Peyer's patch (tissue), 4 donors: ENCODE measurements around the gene PRR14L. TPM values are rescaled to one million over a fixed set of nuclear protein-coding genes. Genes with fewer than 3 reads are reported as not detected.
"Not testable (repeated sequence)": the region's sequence is repeated elsewhere in the genome, so short reads cannot be mapped to it uniquely, and the experiment has no call there.

Experiments
- DNase-seq, 3 donors: peaks; one replicate each; pipeline ENCODE4 v3.0.0-alpha.2; 2017 to 2019
- H3K27ac ChIP-seq, 4 donors: fragments of 200-600 bp; sonication (generic); one replicate each; pipeline ENCODE4 v1.5.1; 2016 to 2019
- H3K27me3 ChIP-seq, 2 donors: fragments of 200-600 bp; sonication (generic); one replicate each; pipeline ENCODE4 v1.5.1; 2019
- H3K36me3 ChIP-seq, 3 donors: fragments of 200-600 bp; sonication (generic); one replicate each; pipeline ENCODE4 v1.5.1; 2016 to 2019
- H3K4me1 ChIP-seq, 4 donors: fragments of 200-600 bp; sonication (generic); one replicate each; pipeline ENCODE4 v1.5.1; 2016 to 2019
- H3K4me3 ChIP-seq, 4 donors: fragments of 200-600 bp; sonication (generic); 1 replicate in 3 of 4; 2 replicates in 1 of 4; pipeline ENCODE4 v1.5.1; 2016 to 2019; ENCODE audit warnings: mild to moderate bottlenecking in 1 of 4
- H3K9me3 ChIP-seq, 4 donors: fragments of 200-600 bp; sonication (generic); one replicate each; pipeline ENCODE4 v1.5.1; 2016 to 2019; ENCODE audit warnings: mild to moderate bottlenecking in 1 of 4
- CTCF ChIP-seq, 6 experiments: fragments of 450-650 bp in 4 of 6; fragments of 200-600 bp in 2 of 6; sonication (generic) in 1 of 6; IDR thresholded peaks; one replicate each; pipeline ENCODE4 v1.5.1; 2017 to 2019; ENCODE audit warnings: antibody characterized with exemption in 6 of 6, mild to moderate bottlenecking in 3 of 6, moderate library complexity in 1 of 6
- POLR2A ChIP-seq, 2 donors: fragments of 450-650 bp; IDR thresholded peaks; one replicate each; pipeline ENCODE4 v1.5.1; 2017; ENCODE audit warnings: antibody characterized with exemption in 2 of 2, mild to moderate bottlenecking in 2 of 2, moderate library complexity in 2 of 2
- total RNA-seq, 4 donors: library from RNA; depleted of rRNA; stranded (reverse); fragments of >200 nt; gene quantifications; one replicate each; pipeline ENCODE4 v1.1.0, GENCODE V29; 2016

The PRR14L gene
- total RNA-seq, 4 donors from 2014 or later = 51.7 to 71.0 (median 58.9) TPM

- no peaks in the 10 kb centered on the region for H3K9me3 ChIP-seq
- peaks cover 0 to 95% (median 0%) of the 10 kb centered on the region in 3 donors for H3K36me3 ChIP-seq
- no peaks in the 10 kb centered on the region for H3K27me3 ChIP-seq
- H3K4me1 ChIP-seq = no peaks in the 10 kb centered on the region
- H3K27ac ChIP-seq = no peak overlapping the region
- H3K4me3 ChIP-seq = no peak overlapping the region
- TF ChIP-seq POLR2A (IDR thresholded peaks at IDR 0.05) (no peak), CTCF (IDR thresholded peaks at IDR 0.05) (no peak)
- DNase-seq = no peak
Measured at GRCh38 chr22:31768422-31769059, 18.6 kb upstream of the PRR14L start.

- Histone ChIP-seq H3K4me1 (no peaks in the 10 kb centered on the region), H3K4me3 (no peak overlapping the region), H3K9me3 (no peaks in the 10 kb centered on the region), H3K27ac (no peak overlapping the region), H3K27me3 (no peaks in the 10 kb centered on the region), H3K36me3 (peaks cover 0 to 94% (median 0%) of the 10 kb centered on the region in 3 donors)
- no peak for TF ChIP-seq POLR2A (IDR thresholded peaks at IDR 0.05)
- no peak for TF ChIP-seq CTCF (IDR thresholded peaks at IDR 0.05)
- no peak for DNase-seq
Measured at GRCh38 chr22:31764785-31765184, 14.9 kb upstream of the PRR14L start.

DNA sequence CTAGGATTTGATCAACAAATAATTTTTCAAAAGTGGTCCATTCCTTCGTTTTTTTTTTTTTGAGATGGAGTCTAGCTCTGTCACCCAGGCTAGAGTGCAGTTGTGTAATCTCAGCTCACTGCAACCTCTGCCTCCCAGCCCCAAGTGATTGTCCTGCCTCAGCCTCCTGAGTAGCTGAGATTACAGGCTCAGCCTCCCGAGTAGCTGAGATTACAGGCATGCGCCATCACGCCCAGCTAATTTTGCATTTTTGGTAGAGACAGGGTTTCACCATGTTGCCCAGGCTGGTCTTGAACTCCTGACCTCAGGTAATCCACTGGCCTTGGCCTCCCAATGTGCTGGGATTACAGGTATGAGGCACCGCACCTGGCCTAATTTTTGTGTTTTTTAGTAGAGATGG, 8.9 kb upstream of the PRR14L start:
- H3K9me3 ChIP-seq, H3K4me3 ChIP-seq, H3K27me3 ChIP-seq, H3K27ac ChIP-seq, DNase-seq: not testable (repeated sequence)
- Histone ChIP-seq H3K36me3 (peaks cover 0 to 55% (median 0%) of the 10 kb centered on the region in 3 donors), H3K4me1 (peaks cover 3 to 11% (median 4%) of the 10 kb centered on the region in 4 donors)

DNA sequence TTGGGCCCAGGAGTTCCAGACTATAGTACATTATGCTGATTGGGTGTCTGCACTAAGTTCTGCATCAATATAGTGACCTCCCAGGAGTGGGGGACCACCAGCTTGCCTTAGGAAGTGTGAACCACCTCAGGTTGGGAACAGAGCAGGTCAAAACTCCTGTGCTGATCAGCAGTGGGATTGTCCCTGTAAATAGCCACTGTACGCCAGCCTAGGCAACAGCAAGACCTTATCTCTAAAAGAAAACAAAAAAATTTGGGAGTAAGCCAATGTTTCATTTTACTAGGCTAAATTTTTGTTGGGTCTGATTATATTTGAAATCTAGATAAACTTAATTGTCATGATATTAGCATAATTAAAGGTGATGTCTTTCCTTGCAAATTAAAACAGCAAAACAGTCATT, 7.3 kb upstream of the PRR14L start:
- Histone ChIP-seq H3K27ac (no peak overlapping the region), H3K27me3 (no peaks in the 10 kb centered on the region), H3K4me3 (no peak overlapping the region), H3K4me1 (peaks cover 3 to 23% (median 7%) of the 10 kb centered on the region in 4 donors), H3K36me3 (peaks cover 0 to 39% (median 0%) of the 10 kb centered on the region in 3 donors), H3K9me3 (no peaks in the 10 kb centered on the region)
- no peak for TF ChIP-seq POLR2A (IDR thresholded peaks at IDR 0.05)
- no peak for TF ChIP-seq CTCF (IDR thresholded peaks at IDR 0.05)
- DNase-seq = no peak

DNA sequence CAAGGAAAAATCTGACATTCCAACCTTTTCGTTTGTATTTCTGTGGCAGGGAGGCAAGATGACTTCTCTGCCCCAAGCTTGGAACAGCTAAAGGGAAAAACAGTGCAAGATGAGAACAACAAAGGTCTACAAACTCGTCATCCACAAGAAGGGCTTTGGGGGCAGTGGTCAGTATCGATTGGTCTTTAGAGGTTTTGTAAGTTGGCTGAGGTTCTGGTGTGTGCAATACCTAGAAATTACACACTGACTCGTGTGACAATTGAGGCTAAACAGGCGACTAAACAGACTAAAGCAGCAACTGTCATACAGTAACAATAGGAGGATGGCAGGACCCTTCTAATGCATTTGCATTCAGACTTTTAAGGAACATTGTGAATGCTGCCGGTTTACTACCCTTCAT, 4.9 kb upstream of the PRR14L start:
- Histone ChIP-seq H3K4me3 (peak overlapping the region in 2 of 4 donors; percentile 72 to 81), H3K36me3 (peaks cover 0 to 18% (median 0%) of the 10 kb centered on the region in 3 donors), H3K4me1 (peaks cover 3 to 32% (median 10%) of the 10 kb centered on the region in 4 donors), H3K9me3 (no peaks in the 10 kb centered on the region), H3K27ac (peak overlapping the region in 3 of 4 donors; percentile 87 to 98 (median 97)), H3K27me3 (no peaks in the 10 kb centered on the region)
- no peak for DNase-seq
- TF ChIP-seq CTCF (IDR thresholded peaks at IDR 0.05) (no peak), POLR2A (IDR thresholded peaks at IDR 0.05) (no peak)

GRCh38 chr22:31753634-31754501, 3.9 kb upstream of the PRR14L start, which contains the start of gene DEPDC5:
TSS of gene DEPDC5 (plus strand) at chr22:31754019. CDS start at chr22:31754922, 903 bp downstream.
- Histone ChIP-seq H3K4me1 (peaks cover 3 to 35% (median 10%) of the 10 kb centered on the region in 4 donors), H3K9me3 (no peaks in the 10 kb centered on the region), H3K4me3 (peak within 1 kb of the TSS; percentile 72 to 84 (median 80)), H3K36me3 (peaks cover 0 to 8% (median 0%) of the 10 kb centered on the region in 3 donors), H3K27ac (peak within 1 kb of the TSS; percentile 87 to 98 (median 96)), H3K27me3 (no peaks in the 10 kb centered on the region)
- peak; percentile 94 to 99 (median 98) for DNase-seq
- TF ChIP-seq POLR2A (IDR thresholded peaks at IDR 0.05) = peak; percentile 58 to 80
- no peak for TF ChIP-seq CTCF (IDR thresholded peaks at IDR 0.05)
